T47D (cell line): ENCODE results near the gene C6orf47.

Experiments
- DNase-seq, 2 experiments: peaks; one replicate each; pipeline versions ENCODE4 v3.0.0 to v3.0.0-alpha.2; 2011 to 2012; ENCODE audit warnings: low read depth in 1 of 2, low spot score in 1 of 2
- JUND ChIP-seq: IDR thresholded peaks from 2 replicates; pipeline ENCODE4 v1.6.1; 2012; ENCODE audit warnings: low read depth
- in situ Hi-C: cut with HindIII; loops from 2 replicates; pipeline ENCODE4 v1.10.0; 2016; ENCODE audit warnings: low sequenced_read_pairs, low pct_unique_long_range_greater_than_20kb

C6orf47 gene

GRCh38 chr6:31662124-31662723, 1.6 kb upstream of the C6orf47 start:
- TF ChIP-seq JUND: no peak
- in situ Hi-C loops: no loop called here
- DNase-seq: no peak

GRCh38 chr6:31661262-31662123, 915 bp upstream of the C6orf47 start:
- in situ Hi-C loops: no loop called here
- no peak for TF ChIP-seq JUND
- no peak for DNase-seq

GRCh38 chr6:31659649-31660380, 763 bp downstream of the C6orf47 start:
- TF ChIP-seq JUND: no peak
- in situ Hi-C loops: no loop called here
- peak in 1 of 2 experiments; percentile 45 for DNase-seq

GRCh38 chr6:31658983-31659648, 1.5 kb downstream of the C6orf47 start:
- in situ Hi-C loops: no loop called here
- no peak for TF ChIP-seq JUND
- DNase-seq: no peak

- no peak for TF ChIP-seq JUND
- in situ Hi-C loops: no loop called here
- no peak for DNase-seq
Measured at GRCh38 chr6:31658158-31658688, 2.4 kb downstream of the C6orf47 start.

- DNase-seq: no peak
- in situ Hi-C loops: no loop called here
- TF ChIP-seq JUND: no peak
Measured at GRCh38 chr6:31657406-31658157, 3.0 kb downstream of the C6orf47 start.

GRCh38 chr6:31655349-31656237, 5.0 kb downstream of the C6orf47 start, which contains the start of gene APOM:
TSS of gene APOM (plus strand) at chr6:31655894. CDS start at chr6:31655967, 73 bp downstream.
- TF ChIP-seq JUND: no peak
- in situ Hi-C loops: no loop called here
- no peak for DNase-seq

- in situ Hi-C loops: no loop called here
Measured at GRCh38 chr6:31654574-31655348, 5.8 kb downstream of the C6orf47 start.

GRCh38 chr6:31652925-31653724, 7.5 kb downstream of the C6orf47 start:
- TF ChIP-seq JUND: no peak
- DNase-seq: peak in 1 of 2 experiments; percentile 92
- in situ Hi-C loops: no loop called here

More at GRCh38 chr6:31654574-31655348, 5.8 kb downstream of the C6orf47 start:
- no peak for DNase-seq
- TF ChIP-seq JUND: no peak
